Measurements from ENCODE around the gene EIF3D.
A peak's percentile ranks its signal among the peaks of the same experiment; 100 is the strongest.

Gene EIF3D

GRCh38 chr22:36505998-36506635 is 22.8 kb downstream of the EIF3D start:
- no peak for DNase-seq

DNA sequence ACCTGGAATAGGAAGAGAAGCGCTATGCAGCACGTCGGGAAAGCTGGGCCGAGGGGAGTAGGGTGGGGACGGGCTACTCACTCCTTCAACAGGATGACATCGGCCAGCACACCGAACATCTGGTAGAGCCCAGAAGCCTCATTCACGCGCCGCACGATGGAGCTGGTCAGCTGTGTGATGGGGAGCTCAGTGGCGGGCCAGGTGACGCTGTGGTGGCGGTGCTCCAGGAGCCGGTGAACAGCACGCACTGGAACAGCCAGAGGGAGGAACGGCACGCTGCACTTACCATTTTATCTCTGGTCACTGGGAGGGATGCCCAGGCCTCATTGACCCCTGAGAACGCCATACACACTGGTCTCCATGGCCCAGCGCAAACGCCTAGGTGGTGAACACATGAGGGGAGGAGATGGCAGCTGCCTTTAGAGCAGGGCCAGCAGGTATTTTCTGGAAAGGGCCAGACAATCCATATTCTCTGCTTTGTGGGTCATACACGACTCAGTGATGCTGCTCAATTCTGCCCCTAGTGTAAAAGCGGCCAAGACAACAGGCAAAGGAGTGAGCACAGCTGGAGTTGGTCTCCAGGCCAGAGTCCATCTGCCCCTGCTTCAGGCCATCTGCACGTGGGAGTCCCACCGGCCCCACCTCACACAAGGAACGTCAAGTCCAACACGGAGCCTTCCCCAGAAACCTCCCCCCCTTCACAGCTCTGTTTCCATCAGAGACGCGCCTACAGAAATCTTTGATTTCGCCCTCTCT is 30.9 kb downstream of the EIF3D start:
- DNase-seq, result no peak

GRCh38 chr22:36493690-36494110 is 35.3 kb downstream of the EIF3D start:
- DNase-seq, result peak; percentile 27

DNA sequence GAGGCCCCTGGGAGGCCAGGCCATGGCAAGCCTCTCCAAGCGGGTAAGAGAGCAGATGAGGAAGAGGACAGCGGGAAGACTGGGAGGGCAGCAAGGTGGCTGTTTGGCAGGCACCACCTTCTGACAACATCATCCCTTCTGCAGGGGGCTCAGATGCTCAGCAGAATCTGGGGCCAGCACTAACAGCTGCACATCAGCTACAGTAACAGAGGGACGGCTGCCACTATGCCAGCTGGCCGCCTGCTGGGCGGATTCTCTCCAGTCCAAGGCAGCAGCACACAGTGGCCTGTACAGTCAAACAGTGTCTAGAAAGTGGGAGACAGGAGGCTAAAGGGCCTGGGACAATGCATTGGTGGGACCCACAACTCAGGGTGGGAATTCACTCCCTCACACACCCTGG is 36.9 kb downstream of the EIF3D start:
- no peak for DNase-seq

- no peak for DNase-seq
Observed at GRCh38 chr22:36491155-36491554, 37.8 kb downstream of the EIF3D start.

DNA sequence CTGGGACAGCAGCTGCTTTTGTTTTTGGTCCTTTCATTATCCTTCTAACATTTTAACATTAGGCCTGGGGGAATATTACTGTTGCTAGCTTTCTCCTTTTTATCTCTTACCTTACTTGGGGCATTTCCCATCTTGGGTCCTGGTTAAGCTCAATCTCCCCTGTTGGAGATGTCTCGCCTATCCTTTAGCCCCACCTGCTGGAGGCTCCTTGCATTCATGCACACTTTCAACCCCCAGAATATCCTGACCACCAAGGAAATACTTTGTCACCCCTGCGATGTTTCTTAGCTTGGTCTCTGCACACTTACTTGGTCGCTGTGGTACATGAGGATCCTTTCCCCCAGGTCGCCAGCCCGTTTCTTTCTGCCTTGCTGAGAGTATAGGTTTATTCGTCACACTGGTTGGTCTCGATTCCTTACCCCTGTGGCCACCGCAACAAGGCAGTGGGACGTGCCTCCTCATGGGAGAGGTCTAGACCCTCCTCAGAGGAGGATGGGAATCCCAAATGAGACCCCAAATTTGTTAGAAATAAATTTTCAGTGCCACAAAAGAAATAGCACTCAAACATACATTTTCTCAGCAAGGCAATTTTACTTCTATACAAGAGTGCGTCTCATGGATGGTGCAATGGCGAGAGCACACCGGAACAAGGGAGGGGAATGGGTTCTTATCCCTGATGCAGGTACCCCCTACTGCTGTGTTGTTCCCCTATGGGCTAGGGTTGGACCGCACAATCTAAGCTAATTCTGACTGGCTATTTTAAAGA is 42.2 kb downstream of the EIF3D start:
- DNase-seq, result no peak

DNA sequence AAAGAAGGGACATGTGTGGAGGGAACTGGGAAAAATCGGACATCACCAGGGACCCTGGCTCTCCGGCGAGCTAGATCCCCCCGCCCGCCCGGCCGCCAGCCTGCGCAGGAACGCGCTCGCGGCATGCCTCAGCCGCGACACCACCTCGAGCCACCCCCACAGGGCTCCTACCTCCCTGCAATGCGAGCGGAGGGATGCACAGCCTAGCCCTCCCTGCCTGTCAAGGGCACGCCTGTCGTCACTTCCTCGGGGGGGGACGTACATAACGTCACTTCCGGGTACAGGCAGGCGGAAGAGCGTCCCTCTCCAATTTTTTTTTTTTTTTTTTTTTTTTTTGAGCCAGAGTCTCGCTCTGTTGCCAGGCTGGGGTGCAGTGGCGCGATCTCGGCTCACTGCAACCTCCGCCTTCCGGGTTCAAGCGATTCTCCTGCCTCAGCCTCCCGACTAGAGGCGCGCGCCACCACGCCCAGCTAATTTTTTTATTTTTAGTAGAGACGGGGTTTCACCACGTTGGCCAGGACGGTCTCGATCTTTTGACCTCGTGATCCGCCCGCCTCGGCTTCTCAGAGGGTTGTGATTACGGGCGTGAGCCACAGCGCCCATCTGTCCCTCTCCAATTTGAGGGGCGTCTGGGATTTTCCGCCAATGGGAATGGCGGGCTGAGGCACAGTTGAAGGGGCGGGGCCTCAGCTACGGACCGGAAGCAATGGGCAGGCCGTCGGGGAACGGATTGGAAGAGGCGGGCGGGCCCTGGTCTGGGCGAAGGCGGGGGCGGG is 47.4 kb downstream of the EIF3D start, which contains the start of gene TXN2:
Gene TXN2 (minus strand): TSS at position 248 of the 776 bp plus-strand sequence. CDS start 803 bp downstream, outside the sequence.
- DNase-seq, result peak; percentile 93

DNA sequence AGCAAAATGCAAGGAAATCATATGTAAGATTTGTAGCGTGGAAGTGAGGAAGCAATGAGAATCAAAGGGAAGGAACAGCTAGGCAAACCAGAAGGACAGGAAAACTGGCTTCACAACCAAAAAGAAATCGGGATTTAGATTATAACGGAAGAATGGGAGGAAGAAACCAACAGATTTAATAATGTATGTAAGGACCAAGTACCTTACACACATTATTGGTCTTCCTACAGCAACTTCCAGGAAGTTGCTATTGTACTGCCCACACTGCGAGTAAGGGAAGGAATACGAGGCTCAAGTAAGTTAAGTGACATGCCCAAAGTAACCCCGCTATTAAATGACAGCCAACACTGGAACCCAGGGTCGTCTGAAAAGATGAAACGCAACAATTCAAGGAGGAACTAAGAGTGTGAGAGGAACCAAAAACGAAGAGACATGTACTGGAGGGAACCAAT is 48.0 kb downstream of the EIF3D start:
- no peak for DNase-seq

- no peak for DNase-seq
Observed at GRCh38 chr22:36478966-36479365, 50.0 kb downstream of the EIF3D start.

DNA sequence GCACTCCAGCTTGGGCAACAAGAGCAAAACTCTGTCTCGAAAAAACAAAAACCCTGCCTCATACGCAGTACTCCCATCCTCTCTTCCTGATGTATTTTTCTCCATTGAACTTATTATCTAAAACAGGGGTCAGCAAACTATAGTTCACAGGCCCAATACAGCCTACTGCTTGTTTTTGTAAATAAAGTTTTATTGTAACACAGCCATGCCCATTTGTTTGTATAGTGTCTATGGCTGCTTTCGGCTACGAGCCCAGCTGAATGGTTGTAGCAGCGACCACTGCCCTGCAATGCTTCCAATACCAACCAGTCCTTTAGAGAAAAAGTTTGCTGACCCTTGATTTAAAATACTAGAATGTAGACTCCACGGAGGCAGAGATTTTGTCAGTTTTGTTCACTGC is 53.6 kb downstream of the EIF3D start:
- DNase-seq, result no peak

GRCh38 chr22:36472689-36473088 is 56.3 kb downstream of the EIF3D start:
- DNase-seq, result no peak

- no peak for DNase-seq
Observed at GRCh38 chr22:36471341-36471821, 57.6 kb downstream of the EIF3D start.

DNA sequence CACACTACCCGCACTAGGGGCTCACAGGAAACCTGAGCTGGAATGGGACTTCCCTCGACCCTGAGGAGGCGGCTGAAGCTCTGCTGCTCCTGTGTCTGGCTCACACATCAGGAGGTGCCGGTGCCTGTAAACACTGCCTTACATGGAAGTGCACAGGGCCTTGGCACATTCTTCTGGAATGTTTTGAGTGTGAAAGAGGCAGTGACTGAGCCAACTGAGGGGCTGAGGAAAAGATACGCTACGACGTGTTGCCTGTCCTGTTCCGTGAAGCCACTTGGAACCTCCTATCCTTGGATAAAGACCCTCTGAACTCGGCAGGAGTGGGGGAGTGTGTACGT is 58.0 kb downstream of the EIF3D start:
- DNase-seq, result no peak

GRCh38 chr22:36470162-36470993 is 58.6 kb downstream of the EIF3D start:
- DNase-seq, result peak; percentile 80

DNA sequence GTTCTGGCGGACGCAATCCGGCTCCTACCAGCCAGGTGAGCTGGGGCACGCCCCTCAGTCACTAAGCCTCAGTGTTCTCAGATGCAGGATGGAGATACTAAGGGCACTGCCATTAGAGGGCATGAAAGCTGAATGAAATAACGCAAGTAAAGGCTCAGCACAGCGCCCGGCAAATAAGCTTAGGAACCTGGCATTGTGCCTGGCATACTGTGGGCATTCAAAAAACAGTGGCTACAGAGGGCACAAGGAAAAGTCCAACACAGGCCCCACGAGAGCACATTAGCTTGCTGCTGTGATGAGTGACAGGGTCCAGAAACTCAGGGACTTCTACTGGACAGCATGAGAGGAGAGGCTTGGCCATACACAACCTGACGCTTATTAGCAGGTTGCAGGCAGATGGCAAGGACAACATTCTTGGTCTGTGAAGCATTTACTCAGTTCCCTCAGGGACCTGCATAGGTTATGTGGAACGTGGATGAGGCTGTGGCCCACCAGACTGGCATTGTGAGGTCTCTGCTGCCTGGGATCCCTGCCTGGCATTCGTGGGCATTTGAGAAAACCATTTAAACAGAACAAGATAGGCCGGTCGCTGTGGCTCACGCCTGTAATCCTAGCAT is 59.8 kb downstream of the EIF3D start:
- DNase-seq, result no peak

- DNase-seq, result no peak
Observed at GRCh38 chr22:36467946-36468345, 61.0 kb downstream of the EIF3D start.

GRCh38 chr22:36467042-36467810 is 61.7 kb downstream of the EIF3D start:
- DNase-seq, result no peak

DNA sequence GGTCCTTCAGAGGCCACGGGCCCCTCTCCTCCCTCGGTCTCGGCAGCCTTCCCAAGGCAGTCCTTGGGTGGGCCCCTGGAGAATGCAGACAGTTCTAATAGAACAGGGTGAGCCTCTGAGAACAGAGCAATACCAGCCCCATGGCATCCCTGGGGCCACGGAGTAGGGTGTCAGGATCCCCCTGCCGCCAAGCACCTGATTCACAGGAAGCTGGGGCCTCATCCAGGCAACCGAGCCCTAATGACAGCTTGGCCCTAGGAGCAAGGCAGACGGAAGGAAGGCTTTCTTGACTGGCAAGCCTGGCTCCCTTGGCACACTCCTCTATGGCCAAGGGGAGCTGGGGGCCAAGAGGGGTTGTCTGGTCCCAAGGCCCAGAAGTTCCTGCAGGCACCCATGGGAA is 62.7 kb downstream of the EIF3D start:
- no peak for DNase-seq

- DNase-seq, result no peak
Observed at GRCh38 chr22:36465232-36466021, 63.5 kb downstream of the EIF3D start.

All from midbrain (tissue), 1 donor.